Measurements from ENCODE around the gene CDHR5. TPM values are rescaled to one million over a fixed set of nuclear protein-coding genes. Genes with fewer than 3 reads are reported as not detected.

The CDHR5 gene
- total and polyA plus RNA-seq, 9 donors: 0.07 to 2.3 (median 0.21) TPM; not detected in 5

- H3K36me3 ChIP-seq: peaks cover 2% of the 10 kb centered on the region
- 81 to 88% (median 81%) methylated on average over 32 of the region's 32 CpGs for WGBS, 3 donors
Observed at GRCh38 chr11:586376-587316, 38.1 kb downstream of the CDHR5 start.

GRCh38 chr11:584287-584686 lies 40.5 kb downstream of the CDHR5 start:
- intact Hi-C loops (cut with DNase I): no loop called here
- Histone ChIP-seq H3K9me3 (no peaks in the 10 kb centered on the region), H3K4me3 (no peak overlapping the region), H3K36me3 (peaks cover 2% of the 10 kb centered on the region), H3K27me3 (no peaks in the 10 kb centered on the region), H3K27ac (no peak overlapping the region), H3K4me1 (ENCODE audit: insufficient read depth) (peaks cover 6% of the 10 kb centered on the region)
- TF ChIP-seq, protein P1, sequence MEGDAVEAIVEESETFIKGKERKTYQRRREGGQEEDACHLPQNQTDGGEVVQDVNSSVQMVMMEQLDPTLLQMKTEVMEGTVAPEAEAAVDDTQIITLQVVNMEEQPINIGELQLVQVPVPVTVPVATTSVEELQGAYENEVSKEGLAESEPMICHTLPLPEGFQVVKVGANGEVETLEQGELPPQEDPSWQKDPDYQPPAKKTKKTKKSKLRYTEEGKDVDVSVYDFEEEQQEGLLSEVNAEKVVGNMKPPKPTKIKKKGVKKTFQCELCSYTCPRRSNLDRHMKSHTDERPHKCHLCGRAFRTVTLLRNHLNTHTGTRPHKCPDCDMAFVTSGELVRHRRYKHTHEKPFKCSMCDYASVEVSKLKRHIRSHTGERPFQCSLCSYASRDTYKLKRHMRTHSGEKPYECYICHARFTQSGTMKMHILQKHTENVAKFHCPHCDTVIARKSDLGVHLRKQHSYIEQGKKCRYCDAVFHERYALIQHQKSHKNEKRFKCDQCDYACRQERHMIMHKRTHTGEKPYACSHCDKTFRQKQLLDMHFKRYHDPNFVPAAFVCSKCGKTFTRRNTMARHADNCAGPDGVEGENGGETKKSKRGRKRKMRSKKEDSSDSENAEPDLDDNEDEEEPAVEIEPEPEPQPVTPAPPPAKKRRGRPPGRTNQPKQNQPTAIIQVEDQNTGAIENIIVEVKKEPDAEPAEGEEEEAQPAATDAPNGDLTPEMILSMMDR (IDR thresholded peaks at IDR 0.05): no peak
- TF ChIP-seq POLR2A (IDR thresholded peaks at IDR 0.05) (no peak), EP300 (IDR thresholded peaks at IDR 0.05) (no peak)
- WGBS, 3 donors: 93 to 95% (median 94%) methylated on average over 9 to 10 of the region's 10 CpGs
- DNase-seq: no peak

More at GRCh38 chr11:586376-587316, 38.1 kb downstream of the CDHR5 start:
- DNase-seq: no peak
- no peaks in the 10 kb centered on the region for H3K27me3 ChIP-seq
- no peaks in the 10 kb centered on the region for H3K4me1 ChIP-seq (ENCODE audit: insufficient read depth)
- TF ChIP-seq POLR2A (IDR thresholded peaks at IDR 0.05) (no peak), EP300 (IDR thresholded peaks at IDR 0.05) (no peak)
- TF ChIP-seq, protein P1 (IDR thresholded peaks at IDR 0.05): no peak
- intact Hi-C loops (cut with DNase I): no loop called here
- H3K27ac ChIP-seq: no peak overlapping the region
- no peak overlapping the region for H3K4me3 ChIP-seq
- no peaks in the 10 kb centered on the region for H3K9me3 ChIP-seq

DNA sequence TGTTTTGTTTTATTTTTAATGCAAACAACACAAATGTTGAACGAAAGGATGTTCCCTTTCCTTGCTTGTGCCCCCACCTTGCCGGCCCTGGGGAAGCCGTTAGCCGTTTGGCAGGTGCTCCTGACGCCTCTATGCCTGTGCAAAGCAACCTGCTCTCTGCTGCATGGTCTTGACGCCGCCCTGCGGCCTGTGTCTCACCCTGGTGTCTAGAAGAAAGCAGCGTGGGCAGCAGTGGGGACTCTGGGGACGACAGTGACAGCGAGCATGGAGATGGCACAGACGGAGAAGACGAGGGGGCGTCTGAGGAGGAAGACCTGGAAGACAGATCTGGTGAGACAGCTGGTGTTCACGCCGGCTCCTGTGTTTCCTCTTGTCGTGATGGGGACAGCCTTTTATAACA lies 43.0 kb downstream of the CDHR5 start:
- 72 to 77% (median 74%) methylated on average over 17 of the region's 17 CpGs for WGBS, 3 donors
- intact Hi-C loops (cut with DNase I): no loop called here
- Histone ChIP-seq H3K27me3 (no peaks in the 10 kb centered on the region), H3K9me3 (no peaks in the 10 kb centered on the region), H3K27ac (no peak overlapping the region), H3K4me1 (ENCODE audit: insufficient read depth) (peaks cover 20% of the 10 kb centered on the region), H3K4me3 (no peak overlapping the region), H3K36me3 (peaks cover 2% of the 10 kb centered on the region)
- TF ChIP-seq, protein P1 (IDR thresholded peaks at IDR 0.05): no peak
- TF ChIP-seq POLR2A (IDR thresholded peaks at IDR 0.05) (no peak), EP300 (IDR thresholded peaks at IDR 0.05) (no peak)
- no peak for DNase-seq

- intact Hi-C loops (cut with DNase I): no loop called here
Observed at GRCh38 chr11:581342-581741, 43.4 kb downstream of the CDHR5 start.

More at GRCh38 chr11:581342-581741, 43.4 kb downstream of the CDHR5 start:
- H3K4me1 ChIP-seq (ENCODE audit: insufficient read depth): peaks cover 20% of the 10 kb centered on the region
- peaks cover 2% of the 10 kb centered on the region for H3K36me3 ChIP-seq
- no peak overlapping the region for H3K27ac ChIP-seq
- TF ChIP-seq EP300 (IDR thresholded peaks at IDR 0.05): no peak
- no peak for TF ChIP-seq POLR2A (IDR thresholded peaks at IDR 0.05)
- TF ChIP-seq, protein P1 (IDR thresholded peaks at IDR 0.05): no peak
- no peaks in the 10 kb centered on the region for H3K9me3 ChIP-seq
- 72 to 81% (median 74%) methylated on average over 14 of the region's 14 CpGs for WGBS, 3 donors
- no peak overlapping the region for H3K4me3 ChIP-seq
- no peaks in the 10 kb centered on the region for H3K27me3 ChIP-seq
- no peak for DNase-seq

All from ovary (tissue), 9 donors.